Liver (tissue), 3 donors: ENCODE results near the gene KIRREL1.

Experiments
- EGR1 ChIP-seq, 2 donors: IDR thresholded peaks; 2 replicates each; pipeline ENCODE4 v1.6.1; 2016 to 2018; ENCODE audit warnings: antibody characterized with exemption in 2 of 2, low read depth in 2 of 2
- FOXA2 ChIP-seq: IDR thresholded peaks from 2 replicates; pipeline ENCODE4 v1.6.1; 2016; ENCODE audit warnings: antibody characterized with exemption
- HNF4G ChIP-seq: IDR thresholded peaks from 2 replicates; pipeline ENCODE4 v1.6.1; 2016; ENCODE audit warnings: antibody characterized with exemption
- RAD21 ChIP-seq, 2 donors: IDR thresholded peaks; 2 replicates each; pipeline ENCODE4 v1.6.1; 2016; ENCODE audit warnings: antibody characterized with exemption in 2 of 2, mild to moderate bottlenecking in 2 of 2
- SP1 ChIP-seq: IDR thresholded peaks from 2 replicates; pipeline ENCODE4 v1.6.1; 2018; ENCODE audit warnings: antibody characterized with exemption, mild to moderate bottlenecking
- TAF1 ChIP-seq: conservative IDR thresholded peaks from 2 replicates; pipeline ENCODE4 v1.6.1; 2016; ENCODE audit warnings: antibody characterized with exemption, mild to moderate bottlenecking
- YY1 ChIP-seq: IDR thresholded peaks from 2 replicates; pipeline ENCODE4 v1.6.1; 2016; ENCODE audit warnings: antibody characterized with exemption, mild to moderate bottlenecking
- TF ChIP-seq, protein P1 (sequence below): fragments of 150-350 bp; IDR thresholded peaks from 2 replicates; pipeline ENCODE4 v1.5.1; 2017; ENCODE audit warnings: improper control_type of control experiment, low read depth, low read length; ENCODE audit not compliant: missing input control
- donor health status: healthy.
- donor health status: healthy.

DNA sequence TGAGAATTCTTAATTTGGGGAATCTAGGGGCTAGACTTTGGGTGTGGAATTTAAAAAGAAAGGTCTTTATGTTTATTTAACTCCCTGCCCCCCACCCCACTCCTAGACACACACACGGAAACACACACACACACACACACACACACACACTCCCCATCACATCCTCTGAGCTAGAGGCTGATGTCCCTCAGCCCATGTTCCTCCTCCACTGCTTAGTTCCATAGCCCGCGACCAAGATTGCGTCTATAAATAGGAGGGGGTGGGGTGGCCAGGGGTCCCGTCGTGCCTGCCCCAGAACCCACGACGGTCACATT is 655 bp upstream of the KIRREL1 start:
- no peak for TF ChIP-seq RAD21 (IDR thresholded peaks at IDR 0.05)
- TF ChIP-seq, protein P1, sequence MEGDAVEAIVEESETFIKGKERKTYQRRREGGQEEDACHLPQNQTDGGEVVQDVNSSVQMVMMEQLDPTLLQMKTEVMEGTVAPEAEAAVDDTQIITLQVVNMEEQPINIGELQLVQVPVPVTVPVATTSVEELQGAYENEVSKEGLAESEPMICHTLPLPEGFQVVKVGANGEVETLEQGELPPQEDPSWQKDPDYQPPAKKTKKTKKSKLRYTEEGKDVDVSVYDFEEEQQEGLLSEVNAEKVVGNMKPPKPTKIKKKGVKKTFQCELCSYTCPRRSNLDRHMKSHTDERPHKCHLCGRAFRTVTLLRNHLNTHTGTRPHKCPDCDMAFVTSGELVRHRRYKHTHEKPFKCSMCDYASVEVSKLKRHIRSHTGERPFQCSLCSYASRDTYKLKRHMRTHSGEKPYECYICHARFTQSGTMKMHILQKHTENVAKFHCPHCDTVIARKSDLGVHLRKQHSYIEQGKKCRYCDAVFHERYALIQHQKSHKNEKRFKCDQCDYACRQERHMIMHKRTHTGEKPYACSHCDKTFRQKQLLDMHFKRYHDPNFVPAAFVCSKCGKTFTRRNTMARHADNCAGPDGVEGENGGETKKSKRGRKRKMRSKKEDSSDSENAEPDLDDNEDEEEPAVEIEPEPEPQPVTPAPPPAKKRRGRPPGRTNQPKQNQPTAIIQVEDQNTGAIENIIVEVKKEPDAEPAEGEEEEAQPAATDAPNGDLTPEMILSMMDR: no peak
- no peak for TF ChIP-seq YY1
- no peak for TF ChIP-seq FOXA2
- TF ChIP-seq TAF1: no peak
- TF ChIP-seq HNF4G: no peak
- no peak for TF ChIP-seq SP1
- no peak for TF ChIP-seq EGR1 (IDR thresholded peaks at IDR 0.05; ENCODE audit: low read depth in 2 of 2)
